Neuronal stem cell (in vitro differentiated cells): Measurements from ENCODE around the gene HSF2.

Experiments
- DNase-seq: peaks from one replicate; pipeline ENCODE4 v3.0.0-alpha.2; 2013; ENCODE audit warnings: low spot score
- H2AFZ ChIP-seq: one replicate; pipeline ENCODE4 v1.6.1; 2013; ENCODE audit warnings: mild to moderate bottlenecking, low read length, inconsistent platforms
- H2AK5ac ChIP-seq: 2 replicates; pipeline ENCODE4 v1.6.1; 2013; ENCODE audit warnings: low read depth, mild to moderate bottlenecking, inconsistent platforms, low read length, moderate library complexity, mixed read lengths
- H2BK120ac ChIP-seq: 2 replicates; pipeline ENCODE4 v1.6.1; 2013; ENCODE audit warnings: low read depth, mild to moderate bottlenecking, inconsistent platforms, low read length, moderate library complexity, mixed read lengths
- H2BK12ac ChIP-seq: one replicate; pipeline ENCODE4 v1.6.1; 2013; ENCODE audit warnings: low read length, inconsistent platforms
- H2BK15ac ChIP-seq: 2 replicates; pipeline ENCODE4 v1.6.1; 2013; ENCODE audit warnings: mild to moderate bottlenecking, low read length, inconsistent platforms, mixed read lengths
- H2BK5ac ChIP-seq: one replicate; pipeline ENCODE4 v1.6.1; 2013; ENCODE audit warnings: inconsistent platforms, mild to moderate bottlenecking, low read length, moderate library complexity
- H3K14ac ChIP-seq: one replicate; pipeline ENCODE4 v1.6.1; 2013; ENCODE audit warnings: low read length, inconsistent platforms
- H3K18ac ChIP-seq: 2 replicates; pipeline ENCODE4 v1.6.1; 2013; ENCODE audit warnings: low read length, inconsistent platforms
- H3K23ac ChIP-seq: 2 replicates; pipeline ENCODE4 v1.6.1; 2013; ENCODE audit warnings: low read depth, mild to moderate bottlenecking, mixed read lengths, low read length, inconsistent platforms; ENCODE audit not compliant: poor library complexity
- H3K27ac ChIP-seq: replicated peaks from 3 replicates; pipeline ENCODE4 v1.5.1; 2013; ENCODE audit warnings: low read length, inconsistent platforms
- H3K27me3 ChIP-seq, 3 experiments: 2 replicates each; pipeline ENCODE4 v1.6.1; 2013; ENCODE audit warnings: low read length in 3 of 3, mild to moderate bottlenecking in 2 of 3, inconsistent platforms in 1 of 3, low read depth in 1 of 3, mixed read lengths in 1 of 3, moderate library complexity in 1 of 3; ENCODE audit not compliant: control insufficient read depth in 3 of 3, insufficient read depth in 3 of 3
- H3K36me3 ChIP-seq, 2 donors: replicated peaks in 1 of 2; 2 replicates each; pipeline ENCODE4 v1.6.1; 2013; ENCODE audit warnings: low read length in 2 of 2; ENCODE audit not compliant: control insufficient read depth in 2 of 2, insufficient read depth in 2 of 2
- H3K4ac ChIP-seq: 2 replicates; pipeline ENCODE4 v1.6.1; 2013; ENCODE audit warnings: inconsistent platforms, mild to moderate bottlenecking, low read length, moderate library complexity
- H3K4me1 ChIP-seq, 2 donors: 1 replicate in 1 of 2; 2 replicates in 1 of 2; pipeline ENCODE4 v1.6.1; 2013; ENCODE audit warnings: low read length in 2 of 2, low read depth in 1 of 2; ENCODE audit not compliant: control insufficient read depth in 2 of 2, insufficient read depth in 1 of 2
- H3K4me2 ChIP-seq: one replicate; pipeline ENCODE4 v1.6.1; 2013; ENCODE audit warnings: mild to moderate bottlenecking, low read length, inconsistent platforms; ENCODE audit not compliant: insufficient read depth, poor library complexity, severe bottlenecking
- H3K4me3 ChIP-seq, 2 donors: 2 replicates each; pipeline ENCODE4 v1.5.1; 2013; ENCODE audit warnings: low read length in 2 of 2, mild to moderate bottlenecking in 2 of 2, inconsistent platforms in 1 of 2, moderate library complexity in 1 of 2
- H3K79me1 ChIP-seq: one replicate; pipeline ENCODE4 v1.6.1; 2013; ENCODE audit warnings: low read depth, mild to moderate bottlenecking, inconsistent platforms, low read length, moderate library complexity
- H3K9ac ChIP-seq: one replicate; pipeline ENCODE4 v1.6.1; 2013; ENCODE audit warnings: mild to moderate bottlenecking, low read depth, low read length, inconsistent platforms; ENCODE audit not compliant: poor library complexity
- H3K9me3 ChIP-seq, 2 donors: replicated peaks in 1 of 2; 2 replicates each; pipeline versions ENCODE3 to v1.6.1; 2013; ENCODE audit warnings: low read length in 2 of 2, mild to moderate bottlenecking in 2 of 2, inconsistent platforms in 1 of 2, low read depth in 1 of 2, mixed read lengths in 1 of 2, moderate library complexity in 1 of 2; ENCODE audit not compliant: control insufficient read depth in 2 of 2, insufficient read depth in 1 of 2
- H4K8ac ChIP-seq: one replicate; pipeline ENCODE4 v1.6.1; 2013; ENCODE audit warnings: low read depth, mild to moderate bottlenecking, inconsistent platforms, low read length, moderate library complexity
- H4K91ac ChIP-seq: one replicate; pipeline ENCODE4 v1.6.1; 2013; ENCODE audit warnings: low read length, low read depth, mild to moderate bottlenecking, inconsistent platforms; ENCODE audit not compliant: poor library complexity
- WGBS, 2 donors: extraction: QIAGEN DNeasy Blood & Tissue Kit; methylation state at CpG; one replicate each; pipeline ENCODE4 v1.1.7; 2013; ENCODE audit warnings: missing lambda C conversion rate in 2 of 2, mixed read lengths in 1 of 2; ENCODE audit not compliant: insufficient read length in 2 of 2, insufficient replicate concordance in 1 of 2; ENCODE audit errors: extremely low coverage in 2 of 2; 5-methylcytosine and 5-hydroxymethylcytosine counted together

Gene HSF2

GRCh38 chr6:122400462-122401089 lies 1.1 kb downstream of the HSF2 start:
- no peak for DNase-seq
- no peak overlapping the region for H2BK12ac ChIP-seq
- peaks cover 5% of the 10 kb centered on the region for H3K79me1 ChIP-seq
- no peak overlapping the region for H4K91ac ChIP-seq
- H3K9me3 ChIP-seq: peaks cover 0 to 3% of the 10 kb centered on the region in 2 donors
- H2AK5ac ChIP-seq: no peak overlapping the region
- H2BK120ac ChIP-seq: no peak overlapping the region
- H3K27ac ChIP-seq: no peak overlapping the region
- H2BK15ac ChIP-seq: no peak overlapping the region
- H3K27me3 ChIP-seq: no peaks in the 10 kb centered on the region
- peak overlapping the region; percentile 38 to 84 for H3K4me3 ChIP-seq
- H3K23ac ChIP-seq: no peak overlapping the region
- H2AFZ ChIP-seq: no peak overlapping the region
- H3K14ac ChIP-seq: no peak overlapping the region
- WGBS, 2 donors: no CpG with 5 or more reads among the region's 4 CpGs
- no peak overlapping the region for H3K4ac ChIP-seq
- H4K8ac ChIP-seq: no peak overlapping the region
- peak overlapping the region; percentile 49 for H3K4me2 ChIP-seq
- no peak overlapping the region for H2BK5ac ChIP-seq
- H3K4me1 ChIP-seq: peaks cover 3 to 5% of the 10 kb centered on the region in 2 donors
- H3K18ac ChIP-seq: no peak overlapping the region
- H3K36me3 ChIP-seq: peaks cover 0 to 26% of the 10 kb centered on the region in 2 donors
- no peak overlapping the region for H3K9ac ChIP-seq

DNA sequence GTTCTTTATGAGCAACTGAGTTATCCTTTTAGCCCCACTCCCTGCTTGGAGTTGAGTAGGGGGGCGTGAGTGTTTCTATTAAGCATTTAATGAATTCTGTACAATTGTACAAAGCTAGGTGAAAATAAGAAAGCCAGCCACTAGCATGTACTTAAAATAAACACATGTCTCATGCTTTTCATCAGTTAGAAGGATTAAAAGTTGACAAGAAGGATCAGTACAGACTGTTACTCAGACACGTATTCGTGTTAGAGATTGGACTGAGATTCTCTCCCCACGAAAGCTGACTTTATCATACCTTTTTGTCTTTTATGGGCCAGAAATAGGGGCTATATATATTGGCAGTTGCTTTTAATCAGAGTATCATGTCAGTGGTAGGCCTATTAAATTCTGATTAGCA lies 1.7 kb downstream of the HSF2 start:
- Histone ChIP-seq H3K4ac (no peak overlapping the region), H2AFZ (no peak overlapping the region), H3K4me1 (peaks cover 3 to 5% of the 10 kb centered on the region in 2 donors), H2BK12ac (no peak overlapping the region), H2AK5ac (no peak overlapping the region), H3K9ac (no peak overlapping the region), H4K8ac (no peak overlapping the region), H2BK120ac (no peak overlapping the region), H4K91ac (no peak overlapping the region), H3K27ac (no peak overlapping the region), H3K9me3 (peaks cover 0 to 3% of the 10 kb centered on the region in 2 donors), H2BK5ac (no peak overlapping the region), H3K4me2 (no peak overlapping the region), H3K4me3 (peak overlapping the region in 1 of 2 donors; percentile 84), H3K23ac (no peak overlapping the region), H2BK15ac (no peak overlapping the region), H3K27me3 (no peaks in the 10 kb centered on the region), H3K36me3 (peaks cover 0 to 30% of the 10 kb centered on the region in 2 donors), H3K14ac (no peak overlapping the region), H3K79me1 (peaks cover 5% of the 10 kb centered on the region), H3K18ac (no peak overlapping the region)
- WGBS, 2 donors: no CpG with 5 or more reads among the region's 4 CpGs
- DNase-seq: no peak

DNA sequence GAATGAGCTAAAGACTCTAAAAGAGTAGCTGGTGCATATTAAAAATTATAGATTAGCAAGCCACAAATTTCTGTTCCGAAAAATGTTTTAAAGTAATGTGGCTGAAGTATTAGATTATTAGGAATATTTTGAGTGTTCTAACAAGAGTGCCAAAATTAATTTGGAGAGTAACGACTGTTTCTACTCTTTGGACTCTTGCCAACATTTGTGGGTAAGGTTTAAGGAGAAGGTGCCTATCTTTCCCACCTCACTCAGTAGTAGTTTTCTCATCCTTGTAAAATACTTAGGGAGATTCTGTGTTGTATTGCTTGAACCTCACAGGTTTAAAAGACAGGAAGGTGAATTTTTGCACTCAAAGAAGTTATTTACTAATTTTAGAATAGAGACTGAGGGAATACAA lies 5.0 kb downstream of the HSF2 start:
- Histone ChIP-seq H3K18ac (no peak overlapping the region), H2BK5ac (no peak overlapping the region)
- WGBS, 2 donors: no CpG with 5 or more reads among the region's 2 CpGs

GRCh38 chr6:122405417-122405816 lies 6.0 kb downstream of the HSF2 start:
- Histone ChIP-seq H3K79me1 (peaks cover 2% of the 10 kb centered on the region), H3K4me3 (no peak overlapping the region), H2AK5ac (no peak overlapping the region), H3K4ac (no peak overlapping the region), H3K9me3 (peaks cover 0 to 3% of the 10 kb centered on the region in 2 donors), H3K18ac (no peak overlapping the region), H3K27ac (no peak overlapping the region), H4K91ac (no peak overlapping the region), H2BK120ac (no peak overlapping the region), H3K9ac (no peak overlapping the region), H3K4me1 (peaks cover 1 to 5% of the 10 kb centered on the region in 2 donors), H3K4me2 (no peak overlapping the region), H3K27me3 (no peaks in the 10 kb centered on the region), H2BK12ac (no peak overlapping the region), H2BK5ac (no peak overlapping the region), H4K8ac (no peak overlapping the region), H2AFZ (no peak overlapping the region), H2BK15ac (no peak overlapping the region), H3K14ac (no peak overlapping the region), H3K36me3 (peaks cover 0 to 47% of the 10 kb centered on the region in 2 donors), H3K23ac (no peak overlapping the region)
- WGBS, 2 donors: no CpG with 5 or more reads among the region's 1 CpG
- DNase-seq: no peak

More for the DNA sequence above, 5.0 kb downstream of the HSF2 start:
- Histone ChIP-seq H3K23ac (no peak overlapping the region), H3K27me3 (no peaks in the 10 kb centered on the region), H3K4ac (no peak overlapping the region), H3K36me3 (peaks cover 0 to 45% of the 10 kb centered on the region in 2 donors), H3K14ac (no peak overlapping the region), H3K4me1 (peaks cover 1 to 5% of the 10 kb centered on the region in 2 donors), H2BK12ac (no peak overlapping the region), H3K27ac (no peak overlapping the region), H4K91ac (no peak overlapping the region), H3K4me3 (no peak overlapping the region), H2BK15ac (no peak overlapping the region), H2AK5ac (no peak overlapping the region), H3K9me3 (peaks cover 0 to 3% of the 10 kb centered on the region in 2 donors), H2AFZ (no peak overlapping the region), H3K9ac (no peak overlapping the region), H3K79me1 (peaks cover 5% of the 10 kb centered on the region), H3K4me2 (no peak overlapping the region), H2BK120ac (no peak overlapping the region), H4K8ac (no peak overlapping the region)
- DNase-seq: no peak
